ENCODE data around the gene CACNA2D1. TPM values are rescaled to one million over a fixed set of nuclear protein-coding genes. Genes with fewer than 3 reads are reported as not detected.
"Not testable (repeated sequence)": the region's sequence is repeated elsewhere in the genome, so short reads cannot be mapped to it uniquely, and the experiment has no call there.

CACNA2D1 gene
- total and polyA plus RNA-seq, 4 donors = 4.5 to 40.7 (median 24.3) TPM

- DNase-seq (no peak), ATAC-seq (ENCODE audit: low FRiP score) (no peak)
- Histone ChIP-seq H3K27me3 (ENCODE audit: control insufficient read depth in 1 of 2, insufficient read depth in 2 of 2, low read length in 1 of 2) (no peaks in the 10 kb centered on the region), H3K9me3 (ENCODE audit: control insufficient read depth, low read length) (no peaks in the 10 kb centered on the region), H3K4me3 (ENCODE audit: low read length in 2 of 2) (peak overlapping the region; percentile 77 to 92), H3K4me1 (ENCODE audit: control insufficient read depth in 1 of 2, insufficient read depth in 2 of 2, low read length in 2 of 2) (no peaks in the 10 kb centered on the region), H3K27ac (ENCODE audit: low read depth in 1 of 2, low read length in 2 of 2) (no peak overlapping the region), H3K36me3 (ENCODE audit: control insufficient read depth in 1 of 2, insufficient read depth in 2 of 2, low read length in 1 of 2) (no peaks in the 10 kb centered on the region)
- intact Hi-C loops (cut with DNase I) = no loop called here
- WGBS, 2 donors = 71 to 74% methylated on average over 9 of the region's 9 CpGs
Measured at GRCh38 chr7:82441669-82442478, 1.7 kb downstream of the CACNA2D1 start.

- intact Hi-C loops (cut with DNase I) = no loop called here
- no peaks in the 10 kb centered on the region for H3K4me1 ChIP-seq (ENCODE audit: control insufficient read depth in 1 of 2, insufficient read depth in 2 of 2, low read length in 2 of 2)
- no peaks in the 10 kb centered on the region for H3K36me3 ChIP-seq (ENCODE audit: control insufficient read depth in 1 of 2, insufficient read depth in 2 of 2, low read length in 1 of 2)
- no peak overlapping the region for H3K4me3 ChIP-seq (ENCODE audit: low read length in 2 of 2)
- H3K27me3 ChIP-seq (ENCODE audit: control insufficient read depth in 1 of 2, insufficient read depth in 2 of 2, low read length in 1 of 2) = no peaks in the 10 kb centered on the region
- no peak for ATAC-seq (ENCODE audit: low FRiP score)
- H3K9me3 ChIP-seq (ENCODE audit: control insufficient read depth, low read length) = no peaks in the 10 kb centered on the region
- DNase-seq = no peak
- 88 to 89% methylated on average over 5 of the region's 5 CpGs for WGBS, 2 donors
- no peak overlapping the region for H3K27ac ChIP-seq (ENCODE audit: low read depth in 1 of 2, low read length in 2 of 2)
Measured at GRCh38 chr7:82438521-82438920, 5.1 kb downstream of the CACNA2D1 start.

DNA sequence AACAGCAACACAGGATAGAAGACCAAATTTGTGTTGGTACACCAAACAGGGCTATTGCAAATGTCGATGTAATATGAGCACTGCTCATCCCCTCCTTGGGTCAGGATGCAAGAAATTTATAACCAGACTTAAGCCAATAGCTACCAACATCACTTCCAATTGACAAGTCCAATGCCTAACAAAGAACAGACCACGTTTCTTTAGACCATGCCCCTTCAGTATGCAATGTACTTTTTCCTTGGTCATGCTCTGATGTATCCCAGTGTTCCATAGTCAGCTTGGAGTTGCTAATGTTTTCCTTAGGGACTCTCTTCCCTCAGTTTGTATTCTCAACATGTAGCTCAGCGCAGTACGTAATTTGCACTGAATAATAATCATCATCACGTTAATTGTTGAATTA is 7.8 kb downstream of the CACNA2D1 start:
- Histone ChIP-seq H3K4me3 (ENCODE audit: low read length in 2 of 2) (no peak overlapping the region), H3K9me3 (ENCODE audit: control insufficient read depth, low read length) (no peaks in the 10 kb centered on the region), H3K27ac (ENCODE audit: low read depth in 1 of 2, low read length in 2 of 2) (no peak overlapping the region), H3K4me1 (ENCODE audit: control insufficient read depth in 1 of 2, insufficient read depth in 2 of 2, low read length in 2 of 2) (no peaks in the 10 kb centered on the region), H3K27me3 (ENCODE audit: control insufficient read depth in 1 of 2, insufficient read depth in 2 of 2, low read length in 1 of 2) (no peaks in the 10 kb centered on the region), H3K36me3 (ENCODE audit: control insufficient read depth in 1 of 2, insufficient read depth in 2 of 2, low read length in 1 of 2) (no peaks in the 10 kb centered on the region)
- intact Hi-C loops (cut with DNase I) = no loop called here
- DNase-seq (no peak), ATAC-seq (ENCODE audit: low FRiP score) (no peak)
- WGBS, 2 donors = 94 to 95% methylated on average over 5 of the region's 5 CpGs

DNA sequence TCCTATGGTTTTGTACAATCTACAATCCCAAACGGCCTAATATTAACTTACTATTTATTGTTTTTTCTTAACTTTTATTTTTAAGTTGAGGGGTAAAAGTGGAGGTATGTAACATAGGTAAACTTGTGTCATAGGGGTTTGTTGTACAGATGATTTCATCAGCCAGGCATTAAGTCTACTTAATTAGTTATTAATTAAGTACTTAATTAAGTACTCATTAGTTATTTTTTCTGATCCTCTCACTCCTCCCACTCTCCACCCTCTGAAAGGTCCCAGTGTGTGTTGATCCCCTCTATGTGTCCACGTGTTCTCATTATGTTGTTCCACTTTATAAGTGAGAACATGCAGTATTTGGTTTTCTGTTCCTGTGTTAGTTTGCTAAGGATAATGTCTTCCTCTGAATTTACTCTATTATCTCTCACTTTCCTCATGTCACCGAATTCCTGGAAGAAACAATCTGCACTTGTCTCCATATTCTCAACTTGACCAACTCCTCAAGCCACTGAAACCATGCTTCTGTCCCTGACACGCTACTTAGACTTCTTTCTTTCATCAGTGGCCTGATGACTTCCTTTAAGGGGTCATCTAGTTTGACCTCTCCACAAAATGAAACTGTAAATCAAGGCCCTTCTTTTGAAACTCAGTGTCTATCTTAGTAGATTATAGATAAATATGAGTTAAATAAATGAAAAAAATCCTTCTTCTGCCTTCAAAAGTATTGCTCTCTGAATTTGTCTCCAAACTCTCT is 9.1 kb downstream of the CACNA2D1 start:
- Histone ChIP-seq H3K27ac (ENCODE audit: low read depth in 1 of 2, low read length in 2 of 2) (no peak overlapping the region), H3K27me3 (ENCODE audit: control insufficient read depth in 1 of 2, insufficient read depth in 2 of 2, low read length in 1 of 2) (no peaks in the 10 kb centered on the region), H3K36me3 (ENCODE audit: control insufficient read depth in 1 of 2, insufficient read depth in 2 of 2, low read length in 1 of 2) (no peaks in the 10 kb centered on the region), H3K4me3 (ENCODE audit: low read length in 2 of 2) (no peak overlapping the region), H3K4me1 (ENCODE audit: control insufficient read depth in 1 of 2, insufficient read depth in 2 of 2, low read length in 2 of 2) (no peaks in the 10 kb centered on the region), H3K9me3 (ENCODE audit: control insufficient read depth, low read length) (no peaks in the 10 kb centered on the region)
- DNase-seq (no peak), ATAC-seq (ENCODE audit: low FRiP score) (no peak)
- intact Hi-C loops (cut with DNase I) = no loop called here
- 88 to 89% methylated on average over 4 of the region's 4 CpGs for WGBS, 2 donors

- H3K4me1 ChIP-seq (ENCODE audit: control insufficient read depth in 1 of 2, insufficient read depth in 2 of 2, low read length in 2 of 2) = no peaks in the 10 kb centered on the region
- no peak for DNase-seq
- ATAC-seq (ENCODE audit: low FRiP score) = no peak
- no peaks in the 10 kb centered on the region for H3K9me3 ChIP-seq (ENCODE audit: control insufficient read depth, low read length)
- H3K27ac ChIP-seq (ENCODE audit: low read depth in 1 of 2, low read length in 2 of 2) = no peak overlapping the region
- WGBS, 2 donors = 97 to 100% methylated on average over 1 of the region's 1 CpG
- intact Hi-C loops (cut with DNase I) = no loop called here
- no peaks in the 10 kb centered on the region for H3K27me3 ChIP-seq (ENCODE audit: control insufficient read depth in 1 of 2, insufficient read depth in 2 of 2, low read length in 1 of 2)
- H3K36me3 ChIP-seq (ENCODE audit: control insufficient read depth in 1 of 2, insufficient read depth in 2 of 2, low read length in 1 of 2) = no peaks in the 10 kb centered on the region
- H3K4me3 ChIP-seq (ENCODE audit: low read length in 2 of 2) = no peak overlapping the region
Measured at GRCh38 chr7:82433507-82433906, 10.1 kb downstream of the CACNA2D1 start.

GRCh38 chr7:82432743-82433142 is 10.8 kb downstream of the CACNA2D1 start:
- intact Hi-C loops (cut with DNase I); ATAC-seq (ENCODE audit: low FRiP score): not testable (repeated sequence)

DNA sequence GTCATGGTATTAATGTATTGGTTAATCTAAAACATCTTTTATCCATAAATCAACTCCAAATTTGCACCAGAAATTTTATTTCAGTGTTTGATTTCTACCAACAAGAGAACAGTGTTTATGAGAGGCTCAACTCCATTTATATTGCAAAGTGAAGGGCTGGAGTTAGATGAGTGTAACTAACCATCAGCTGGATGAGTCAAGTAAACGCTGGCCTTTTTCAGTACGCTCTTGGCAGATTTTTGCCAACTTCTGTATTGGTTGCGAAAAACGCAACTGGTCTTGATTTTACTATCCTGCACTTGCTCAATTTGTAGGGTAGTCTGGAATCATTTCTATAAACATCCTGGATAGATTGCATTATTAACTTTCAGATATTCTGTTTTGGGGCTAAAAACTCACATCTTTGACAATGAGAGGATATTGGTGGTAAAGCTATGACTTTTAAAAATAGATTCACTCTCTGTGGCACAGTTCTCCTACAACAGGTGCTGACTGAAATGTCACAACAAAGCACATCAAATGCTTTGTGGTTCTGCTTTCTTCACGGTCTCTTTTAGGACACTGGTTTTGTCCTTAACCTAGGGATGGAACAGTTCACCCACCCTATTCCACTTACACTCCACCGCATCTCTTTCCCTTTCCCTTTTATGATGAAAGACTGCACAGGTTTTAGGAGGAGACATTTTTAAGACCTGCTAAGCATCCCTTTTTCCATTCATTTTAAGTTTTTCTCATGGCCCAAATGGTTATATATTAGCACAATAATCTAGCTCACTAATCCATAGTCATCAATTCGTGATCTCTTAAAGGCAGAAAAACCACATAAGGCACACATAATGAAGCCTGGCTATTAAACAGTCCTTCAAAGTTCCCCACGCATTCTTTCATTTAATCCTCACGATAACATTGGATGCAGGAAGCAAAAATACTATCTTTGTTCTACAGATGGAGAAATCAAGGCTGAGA is 12.8 kb downstream of the CACNA2D1 start:
- Histone ChIP-seq H3K36me3 (ENCODE audit: control insufficient read depth in 1 of 2, insufficient read depth in 2 of 2, low read length in 1 of 2) (no peaks in the 10 kb centered on the region), H3K4me3 (ENCODE audit: low read length in 2 of 2) (no peak overlapping the region), H3K9me3 (ENCODE audit: control insufficient read depth, low read length) (no peaks in the 10 kb centered on the region), H3K27ac (ENCODE audit: low read depth in 1 of 2, low read length in 2 of 2) (no peak overlapping the region), H3K27me3 (ENCODE audit: control insufficient read depth in 1 of 2, insufficient read depth in 2 of 2, low read length in 1 of 2) (no peaks in the 10 kb centered on the region), H3K4me1 (ENCODE audit: control insufficient read depth in 1 of 2, insufficient read depth in 2 of 2, low read length in 2 of 2) (no peaks in the 10 kb centered on the region)
- 84 to 87% methylated on average over 9 of the region's 9 CpGs for WGBS, 2 donors
- no peak for ATAC-seq (ENCODE audit: low FRiP score)
- intact Hi-C loops (cut with DNase I) = no loop called here
- no peak for DNase-seq

More at GRCh38 chr7:82432743-82433142, 10.8 kb downstream of the CACNA2D1 start:
- H3K27ac ChIP-seq (ENCODE audit: low read depth in 1 of 2, low read length in 2 of 2); H3K9me3 ChIP-seq (ENCODE audit: control insufficient read depth, low read length); H3K4me3 ChIP-seq (ENCODE audit: low read length in 2 of 2); H3K4me1 ChIP-seq (ENCODE audit: control insufficient read depth in 1 of 2, insufficient read depth in 2 of 2, low read length in 2 of 2); H3K27me3 ChIP-seq (ENCODE audit: control insufficient read depth in 1 of 2, insufficient read depth in 2 of 2, low read length in 1 of 2); DNase-seq; H3K36me3 ChIP-seq (ENCODE audit: control insufficient read depth in 1 of 2, insufficient read depth in 2 of 2, low read length in 1 of 2): not testable (repeated sequence)
- WGBS, 2 donors = 96 to 98% methylated on average over 9 of the region's 9 CpGs

- intact Hi-C loops (cut with DNase I) = no loop called here
- Histone ChIP-seq H3K27me3 (ENCODE audit: control insufficient read depth in 1 of 2, insufficient read depth in 2 of 2, low read length in 1 of 2) (no peaks in the 10 kb centered on the region), H3K36me3 (ENCODE audit: control insufficient read depth in 1 of 2, insufficient read depth in 2 of 2, low read length in 1 of 2) (no peaks in the 10 kb centered on the region), H3K4me3 (ENCODE audit: low read length in 2 of 2) (no peak overlapping the region), H3K27ac (ENCODE audit: low read depth in 1 of 2, low read length in 2 of 2) (no peak overlapping the region), H3K4me1 (ENCODE audit: control insufficient read depth in 1 of 2, insufficient read depth in 2 of 2, low read length in 2 of 2) (no peaks in the 10 kb centered on the region), H3K9me3 (ENCODE audit: control insufficient read depth, low read length) (no peaks in the 10 kb centered on the region)
- no peak for DNase-seq
- no peak for ATAC-seq (ENCODE audit: low FRiP score)
- WGBS, 2 donors = 80 to 85% methylated on average over 5 of the region's 5 CpGs
Measured at GRCh38 chr7:82429408-82429807, 14.2 kb downstream of the CACNA2D1 start.
